Endothelial cell of umbilical vein (primary cell): ENCODE data around the gene APP.

ENCODE experiments used
- EZH2 ChIP-seq: IDR thresholded peaks from 2 replicates; pipeline ENCODE4 v1.6.1; 2012; ENCODE audit warnings: borderline replicate concordance, low read depth, mild to moderate bottlenecking, moderate library complexity, low read length, inconsistent platforms; ENCODE audit not compliant: severe bottlenecking
- FOS ChIP-seq: IDR thresholded peaks from 2 replicates; pipeline ENCODE4 v1.6.1; 2011; ENCODE audit warnings: mild to moderate bottlenecking, low read length, moderate library complexity, borderline replicate concordance; ENCODE audit not compliant: insufficient read depth
- GATA2 ChIP-seq: IDR thresholded peaks from 2 replicates; pipeline ENCODE4 v1.7.0; 2011; ENCODE audit warnings: low read depth, mild to moderate bottlenecking, moderate library complexity, mixed read lengths, low read length; ENCODE audit not compliant: insufficient read length, insufficient read depth
- JUN ChIP-seq: IDR thresholded peaks from 2 replicates; pipeline ENCODE4 v1.6.1; 2011; ENCODE audit warnings: borderline replicate concordance, low read depth; ENCODE audit not compliant: insufficient read length, insufficient read depth
- MYC ChIP-seq: IDR thresholded peaks from one replicate; pipeline ENCODE4 v1.6.1; 2011; ENCODE audit warnings: mild to moderate bottlenecking, low read depth, low read length
- POLR2A ChIP-seq: IDR thresholded peaks from 2 replicates; pipeline ENCODE4 v1.6.1; 2012; ENCODE audit warnings: low read depth, mild to moderate bottlenecking, control low read depth, low read length
- POLR2AphosphoS5 ChIP-seq: IDR thresholded peaks from 2 replicates; pipeline ENCODE4 v1.6.1; 2012; ENCODE audit warnings: low read depth, mild to moderate bottlenecking, control low read depth, low read length, moderate library complexity; ENCODE audit not compliant: insufficient read depth
- TF ChIP-seq, protein P1 (sequence below), 2 donors: IDR thresholded peaks; 1 replicate in 1 of 2; 2 replicates in 1 of 2; pipeline ENCODE4 v1.5.1; 2011; ENCODE audit warnings: low read length in 2 of 2, mild to moderate bottlenecking in 2 of 2, moderate library complexity in 2 of 2, control low read depth in 1 of 2, inconsistent platforms in 1 of 2, low read depth in 1 of 2; ENCODE audit not compliant: insufficient read depth in 1 of 2; ENCODE audit errors: extremely low read depth in 1 of 2
- TF ChIP-seq, protein P2 (sequence below): IDR thresholded peaks from 2 replicates; pipeline ENCODE4 v1.6.1; 2011; ENCODE audit not compliant: insufficient read depth, insufficient read length

DNA sequence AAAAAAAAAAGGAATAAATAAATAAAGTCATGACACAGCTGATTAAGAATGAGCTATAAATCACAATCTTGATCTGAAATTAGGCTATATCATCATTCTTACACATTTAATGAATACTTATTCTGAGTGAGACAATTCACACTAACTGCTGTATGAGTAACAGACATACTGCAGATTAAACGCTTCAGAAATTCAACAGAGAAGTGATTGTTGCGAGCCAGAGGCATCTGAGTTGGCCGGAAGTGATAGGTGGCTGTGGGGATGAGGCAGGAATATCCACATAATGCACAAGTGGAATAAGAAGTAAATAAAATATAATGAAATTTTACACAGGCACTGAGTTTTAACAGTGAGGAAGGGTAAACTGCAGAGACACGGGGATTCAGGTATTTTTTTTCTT is 142.4 kb downstream of the APP start:
- TF ChIP-seq POLR2A (no peak), POLR2AphosphoS5 (no peak), MYC (no peak), EZH2 (no peak), FOS (no peak), GATA2 (no peak), JUN (no peak)
- TF ChIP-seq, protein P1, sequence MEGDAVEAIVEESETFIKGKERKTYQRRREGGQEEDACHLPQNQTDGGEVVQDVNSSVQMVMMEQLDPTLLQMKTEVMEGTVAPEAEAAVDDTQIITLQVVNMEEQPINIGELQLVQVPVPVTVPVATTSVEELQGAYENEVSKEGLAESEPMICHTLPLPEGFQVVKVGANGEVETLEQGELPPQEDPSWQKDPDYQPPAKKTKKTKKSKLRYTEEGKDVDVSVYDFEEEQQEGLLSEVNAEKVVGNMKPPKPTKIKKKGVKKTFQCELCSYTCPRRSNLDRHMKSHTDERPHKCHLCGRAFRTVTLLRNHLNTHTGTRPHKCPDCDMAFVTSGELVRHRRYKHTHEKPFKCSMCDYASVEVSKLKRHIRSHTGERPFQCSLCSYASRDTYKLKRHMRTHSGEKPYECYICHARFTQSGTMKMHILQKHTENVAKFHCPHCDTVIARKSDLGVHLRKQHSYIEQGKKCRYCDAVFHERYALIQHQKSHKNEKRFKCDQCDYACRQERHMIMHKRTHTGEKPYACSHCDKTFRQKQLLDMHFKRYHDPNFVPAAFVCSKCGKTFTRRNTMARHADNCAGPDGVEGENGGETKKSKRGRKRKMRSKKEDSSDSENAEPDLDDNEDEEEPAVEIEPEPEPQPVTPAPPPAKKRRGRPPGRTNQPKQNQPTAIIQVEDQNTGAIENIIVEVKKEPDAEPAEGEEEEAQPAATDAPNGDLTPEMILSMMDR (IDR thresholded peaks at IDR 0.05; ENCODE audit: extremely low read depth in 1 of 2, insufficient read depth in 1 of 2, low read depth in 1 of 2, low read length in 2 of 2), result no peak
- TF ChIP-seq, protein P2, sequence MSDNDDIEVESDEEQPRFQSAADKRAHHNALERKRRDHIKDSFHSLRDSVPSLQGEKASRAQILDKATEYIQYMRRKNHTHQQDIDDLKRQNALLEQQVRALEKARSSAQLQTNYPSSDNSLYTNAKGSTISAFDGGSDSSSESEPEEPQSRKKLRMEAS, result no peak
